Activated CD8-positive, alpha-beta T cell treated with anti-CD3 and anti-CD28 coated beads for 36 hours (primary cell): ENCODE measurements around the gene TNS3. TPM values are rescaled to one million over a fixed set of nuclear protein-coding genes. Genes with fewer than 3 reads are reported as not detected.
"Not testable (repeated sequence)": the region's sequence is repeated elsewhere in the genome, so short reads cannot be mapped to it uniquely, and the experiment has no call there.

ENCODE experiments used
- ATAC-seq: fragments of 200-7000 bp; cut with Tn5 transposase; one replicate; pipeline ENCODE4 v1.10.0; 2021; ENCODE audit warnings: mild to moderate bottlenecking, moderate library complexity
- CTCF ChIA-PET: fragments of 350-600 bp; sonication (Branson Sonifier 250); formaldehyde crosslinking; loops from one replicate; lab custom pipeline; 2021; ENCODE audit warnings: antibody characterized with exemption; lab: Charles Lee
- POLR2A ChIA-PET: fragments of 350-600 bp; sonication (Branson Sonifier 250); formaldehyde crosslinking; loops from one replicate; lab custom pipeline; 2021; ENCODE audit warnings: antibody characterized with exemption; lab: Charles Lee
- DNase-seq: peaks from one replicate; pipeline ENCODE4 v3.0.0-alpha.2; 2020
- H3K27ac Mint-ChIP-seq: one replicate; pipeline ENCODE4 v1.8.0; 2021; ENCODE audit warnings: mild to moderate bottlenecking, mixed read lengths
- H3K27me3 Mint-ChIP-seq: one replicate; pipeline ENCODE4 v1.8.0; 2021; ENCODE audit warnings: mixed read lengths
- H3K36me3 Mint-ChIP-seq: one replicate; pipeline ENCODE4 v1.8.0; 2021; ENCODE audit warnings: low read depth, mixed read lengths
- H3K4me1 Mint-ChIP-seq: one replicate; pipeline ENCODE4 v1.8.0; 2021; ENCODE audit warnings: low read depth, mixed read lengths
- H3K4me3 Mint-ChIP-seq: one replicate; pipeline ENCODE4 v1.8.0; 2021; ENCODE audit warnings: mild to moderate bottlenecking, moderate library complexity, mixed read lengths
- H3K9me3 Mint-ChIP-seq: one replicate; pipeline ENCODE4 v1.8.0; 2021; ENCODE audit warnings: mixed read lengths
- intact Hi-C: fragments of 100-400 bp; cut with micrococcal nuclease; formaldehyde crosslinking; loops from one replicate; pipeline ENCODE4 v1.10.0; 2022
- total RNA-seq, 2 experiments: library from RNA; stranded (reverse); gene quantifications; one replicate each; pipeline ENCODE4 v1.2.3, GENCODE V29; 2021
- TF ChIP-seq, protein P1 (sequence below): fragments of 200-600 bp; IDR thresholded peaks from one replicate; pipeline ENCODE4 v1.8.0; 2022; ENCODE audit warnings: antibody characterized with exemption, mild to moderate bottlenecking

Gene TNS3
- total RNA-seq, 2 experiments from 2014 or later: 0.04 to 0.16 TPM

DNA sequence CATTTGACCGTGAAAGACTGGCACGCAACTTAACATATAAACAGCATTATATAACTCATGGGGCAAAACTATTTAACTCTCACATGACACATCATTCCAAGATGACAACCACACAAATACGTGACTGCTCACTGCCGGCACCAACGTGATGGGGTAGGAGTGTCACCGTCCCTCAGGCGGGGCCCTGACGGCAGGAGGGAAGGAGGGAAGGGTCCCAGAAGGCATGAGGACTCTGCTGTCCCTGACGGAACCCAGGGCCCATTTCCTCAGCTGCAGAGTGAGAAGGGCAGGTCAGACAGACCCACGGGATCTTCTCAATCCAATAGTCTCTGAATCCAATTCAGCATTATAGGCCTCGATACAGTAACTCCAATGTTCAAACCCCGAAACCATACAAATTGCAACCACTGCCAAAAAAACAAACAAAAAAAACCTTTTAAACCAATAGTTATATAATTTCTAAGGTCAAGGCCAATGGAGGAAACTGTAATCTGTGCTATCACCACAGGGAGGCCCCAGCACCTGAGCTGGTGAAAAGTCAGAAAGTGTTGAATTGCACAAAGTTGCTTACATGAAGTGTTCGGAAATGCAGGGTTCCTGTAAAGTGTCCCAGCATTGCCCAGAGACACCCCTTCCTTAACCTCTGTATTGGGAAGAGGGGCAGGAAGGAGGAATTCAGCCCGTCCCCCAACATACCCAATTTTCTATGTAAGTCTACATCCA, 137.4 kb downstream of the TNS3 start:
- H3K4me3 Mint-ChIP-seq: no peak overlapping the region
- ATAC-seq (no peak), DNase-seq (no peak)
- H3K27ac Mint-ChIP-seq: no peak overlapping the region
- POLR2A ChIA-PET: no interaction called here
- H3K27me3 Mint-ChIP-seq: peaks cover 1% of the 10 kb centered on the region
- no peaks in the 10 kb centered on the region for H3K4me1 Mint-ChIP-seq
- intact Hi-C loops: no loop called here
- no peaks in the 10 kb centered on the region for H3K36me3 Mint-ChIP-seq
- H3K9me3 Mint-ChIP-seq: no peaks in the 10 kb centered on the region
- TF ChIP-seq, protein P1, sequence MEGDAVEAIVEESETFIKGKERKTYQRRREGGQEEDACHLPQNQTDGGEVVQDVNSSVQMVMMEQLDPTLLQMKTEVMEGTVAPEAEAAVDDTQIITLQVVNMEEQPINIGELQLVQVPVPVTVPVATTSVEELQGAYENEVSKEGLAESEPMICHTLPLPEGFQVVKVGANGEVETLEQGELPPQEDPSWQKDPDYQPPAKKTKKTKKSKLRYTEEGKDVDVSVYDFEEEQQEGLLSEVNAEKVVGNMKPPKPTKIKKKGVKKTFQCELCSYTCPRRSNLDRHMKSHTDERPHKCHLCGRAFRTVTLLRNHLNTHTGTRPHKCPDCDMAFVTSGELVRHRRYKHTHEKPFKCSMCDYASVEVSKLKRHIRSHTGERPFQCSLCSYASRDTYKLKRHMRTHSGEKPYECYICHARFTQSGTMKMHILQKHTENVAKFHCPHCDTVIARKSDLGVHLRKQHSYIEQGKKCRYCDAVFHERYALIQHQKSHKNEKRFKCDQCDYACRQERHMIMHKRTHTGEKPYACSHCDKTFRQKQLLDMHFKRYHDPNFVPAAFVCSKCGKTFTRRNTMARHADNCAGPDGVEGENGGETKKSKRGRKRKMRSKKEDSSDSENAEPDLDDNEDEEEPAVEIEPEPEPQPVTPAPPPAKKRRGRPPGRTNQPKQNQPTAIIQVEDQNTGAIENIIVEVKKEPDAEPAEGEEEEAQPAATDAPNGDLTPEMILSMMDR: no peak
- CTCF ChIA-PET: interaction anchor here (1.3 kb wide), 1 partner anchor 375 kb away, joined by 3 read pairs; no protein-coding TSS in a partner anchor

DNA sequence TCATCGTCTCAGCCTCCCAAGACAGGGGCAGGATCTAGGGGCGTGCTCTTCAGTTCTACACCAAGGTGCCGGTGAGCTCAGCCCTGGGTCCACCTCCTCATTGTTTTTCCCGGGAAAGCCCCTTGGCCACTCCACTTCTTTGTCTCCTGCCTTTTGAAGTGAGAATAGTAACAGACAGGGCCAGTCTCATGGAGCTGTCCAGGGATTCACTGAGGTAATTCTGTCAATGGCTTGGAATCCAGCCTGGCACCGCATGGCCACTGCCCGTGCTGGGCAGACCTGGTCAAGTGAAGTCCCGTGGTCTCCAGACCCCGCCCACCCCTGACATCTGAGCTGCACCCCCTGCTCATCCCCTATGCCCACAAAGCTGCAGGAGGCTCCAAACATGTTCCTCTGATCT, 138.9 kb downstream of the TNS3 start:
- TF ChIP-seq, protein P1: no peak
- DNase-seq (no peak), ATAC-seq (no peak)
- Mint-ChIP-seq H3K4me1 (no peaks in the 10 kb centered on the region), H3K4me3 (no peak overlapping the region), H3K27me3 (peaks cover 1% of the 10 kb centered on the region), H3K27ac (no peak overlapping the region), H3K9me3 (no peaks in the 10 kb centered on the region), H3K36me3 (no peaks in the 10 kb centered on the region)
- POLR2A ChIA-PET: no interaction called here
- CTCF ChIA-PET: no interaction called here
- intact Hi-C loops: no loop called here

DNA sequence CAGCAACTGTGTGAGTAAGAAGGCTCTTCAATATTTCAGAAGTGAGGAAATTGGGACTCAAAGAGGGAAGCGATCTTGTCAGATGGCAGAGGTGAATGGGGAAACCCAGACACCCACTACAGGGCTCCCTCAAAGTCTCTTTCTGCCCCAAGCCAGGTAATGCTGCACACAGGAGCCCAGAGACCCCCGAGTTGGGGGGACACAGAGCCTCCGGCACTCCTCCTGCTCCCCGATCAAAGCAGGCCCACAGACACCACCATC, 139.4 kb downstream of the TNS3 start:
- TF ChIP-seq, protein P1: no peak
- Mint-ChIP-seq H3K4me1 (no peaks in the 10 kb centered on the region), H3K27ac (no peak overlapping the region), H3K27me3 (peaks cover 1% of the 10 kb centered on the region), H3K36me3 (no peaks in the 10 kb centered on the region), H3K9me3 (no peaks in the 10 kb centered on the region), H3K4me3 (no peak overlapping the region)
- POLR2A ChIA-PET: no interaction called here
- CTCF ChIA-PET: no interaction called here
- intact Hi-C loops: no loop called here
- ATAC-seq (no peak), DNase-seq (no peak)

DNA sequence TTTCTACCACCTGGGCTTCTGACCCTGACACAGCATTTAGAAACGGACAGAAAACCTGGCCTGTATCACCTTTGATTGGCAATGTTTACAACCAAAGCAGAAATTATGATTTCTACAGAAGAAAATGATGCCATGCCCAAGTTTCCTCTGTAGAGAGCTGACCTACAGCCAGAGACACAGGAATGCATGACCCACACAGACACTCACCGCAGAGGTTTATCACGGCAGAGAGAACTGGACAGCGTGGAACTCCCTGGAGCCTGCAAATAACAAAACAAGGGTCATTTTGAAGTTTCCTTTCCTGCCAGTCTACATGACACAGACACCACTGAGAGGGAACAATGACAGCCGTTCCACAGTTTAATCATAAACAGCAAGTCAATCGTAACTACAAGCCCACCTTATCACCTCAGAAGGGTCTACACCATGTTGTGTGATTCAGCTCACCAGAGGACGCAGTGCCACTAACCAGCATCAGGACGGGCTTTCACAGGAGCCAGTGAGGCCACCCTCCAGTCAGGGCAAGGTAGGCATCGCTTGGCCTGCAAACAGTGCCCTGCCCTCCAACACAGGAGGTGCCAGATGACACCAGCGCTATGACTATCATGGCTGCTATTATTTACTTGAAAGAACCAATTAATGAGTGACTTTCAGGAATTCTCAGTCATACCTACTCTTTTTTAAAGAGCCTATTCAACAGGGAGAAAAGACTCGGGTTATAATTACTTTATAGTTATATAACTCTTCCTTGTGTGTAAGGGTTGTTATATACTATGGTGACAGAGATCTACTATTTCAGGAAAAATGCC, 139.9 kb downstream of the TNS3 start:
- H3K4me1 Mint-ChIP-seq: no peaks in the 10 kb centered on the region
- TF ChIP-seq, protein P1: no peak
- intact Hi-C loops: no loop called here
- H3K27ac Mint-ChIP-seq: no peak overlapping the region
- ChIA-PET CTCF (no interaction called here), POLR2A (no interaction called here)
- ATAC-seq (no peak), DNase-seq (no peak)
- H3K4me3 Mint-ChIP-seq: no peak overlapping the region
- H3K36me3 Mint-ChIP-seq: no peaks in the 10 kb centered on the region
- H3K9me3 Mint-ChIP-seq: no peaks in the 10 kb centered on the region
- H3K27me3 Mint-ChIP-seq: no peaks in the 10 kb centered on the region

DNA sequence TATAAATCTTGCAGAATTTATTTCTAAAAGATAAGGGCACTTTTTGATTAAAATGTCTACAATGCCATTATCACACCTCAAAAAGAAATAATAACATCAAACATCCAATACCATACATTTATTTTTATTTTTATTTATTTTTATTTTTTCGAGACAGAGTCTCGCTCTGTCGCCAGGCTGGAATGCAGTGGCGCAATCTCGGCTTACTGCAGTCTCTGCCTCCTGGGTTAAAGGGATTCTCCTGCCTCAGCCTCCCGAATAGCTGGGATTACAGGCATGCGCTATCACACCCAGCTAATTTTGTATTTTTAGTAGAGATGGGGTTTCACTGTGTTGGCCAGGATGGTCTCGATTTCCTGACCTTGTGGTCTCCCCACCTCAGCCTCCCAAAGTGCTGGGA, 140.9 kb downstream of the TNS3 start:
- H3K4me3 Mint-ChIP-seq, DNase-seq, H3K36me3 Mint-ChIP-seq, H3K4me1 Mint-ChIP-seq, ATAC-seq, intact Hi-C loops, CTCF ChIA-PET, H3K9me3 Mint-ChIP-seq, H3K27ac Mint-ChIP-seq, POLR2A ChIA-PET, H3K27me3 Mint-ChIP-seq: not testable (repeated sequence)
